HepG2 (cell line): Measurements from ENCODE around the gene BDNF.

ENCODE experiments used
- AGO1 ChIP-seq: fragments of 200-400 bp; formaldehyde crosslinking; IDR thresholded peaks from 2 replicates; pipeline ENCODE4 v1.6.1; 2017; ENCODE audit warnings: mild to moderate bottlenecking, low read depth, low read length, moderate library complexity; ENCODE audit not compliant: poor library complexity, severe bottlenecking
- ATF2 ChIP-seq: sonication (generic); formaldehyde crosslinking; IDR thresholded peaks from 2 replicates; pipeline ENCODE4 v1.4.0; 2020; ENCODE audit warnings: missing genetic modification reagents
- FOXO1 ChIP-seq: sonication (generic); formaldehyde crosslinking; IDR thresholded peaks from 2 replicates; pipeline ENCODE4 v1.4.0; 2020; ENCODE audit warnings: missing genetic modification reagents
- KLF6 ChIP-seq: IDR thresholded peaks from 2 replicates; pipeline ENCODE4 v1.8.0; 2016; ENCODE audit warnings: missing biosample characterization, missing genetic modification reagents
- SOX6 ChIP-seq, 2 experiments: fragments of 450-650 bp in 1 of 2; sonication (generic) in 1 of 2; formaldehyde crosslinking in 1 of 2; IDR thresholded peaks; 2 replicates each; pipeline versions ENCODE4 v1.4.0 to v1.6.1; 2017 to 2020; ENCODE audit warnings: antibody characterized with exemption in 1 of 2, mild to moderate bottlenecking in 1 of 2, missing genetic modification reagents in 1 of 2
- TF ChIP-seq, protein P1 (sequence below): sonication (generic); formaldehyde crosslinking; IDR thresholded peaks from 2 replicates; pipeline ENCODE4 v1.5.1; 2020; ENCODE audit warnings: mild to moderate bottlenecking, missing genetic modification reagents
- TF ChIP-seq, protein P2 (sequence below): sonication (generic); formaldehyde crosslinking; IDR thresholded peaks from 2 replicates; pipeline ENCODE4 v1.5.0; 2020; ENCODE audit warnings: mild to moderate bottlenecking, missing genetic modification reagents
- TF ChIP-seq, protein P3 (sequence below): sonication (generic); formaldehyde crosslinking; IDR thresholded peaks from 2 replicates; pipeline ENCODE4 v1.5.0; 2020; ENCODE audit warnings: mild to moderate bottlenecking, missing genetic modification reagents, moderate library complexity

- no peak for TF ChIP-seq FOXO1
- TF ChIP-seq KLF6 (CRISPR knock-in tag): no peak
- no peak for TF ChIP-seq ATF2 (CRISPR knock-in tag)
- TF ChIP-seq, protein P1, sequence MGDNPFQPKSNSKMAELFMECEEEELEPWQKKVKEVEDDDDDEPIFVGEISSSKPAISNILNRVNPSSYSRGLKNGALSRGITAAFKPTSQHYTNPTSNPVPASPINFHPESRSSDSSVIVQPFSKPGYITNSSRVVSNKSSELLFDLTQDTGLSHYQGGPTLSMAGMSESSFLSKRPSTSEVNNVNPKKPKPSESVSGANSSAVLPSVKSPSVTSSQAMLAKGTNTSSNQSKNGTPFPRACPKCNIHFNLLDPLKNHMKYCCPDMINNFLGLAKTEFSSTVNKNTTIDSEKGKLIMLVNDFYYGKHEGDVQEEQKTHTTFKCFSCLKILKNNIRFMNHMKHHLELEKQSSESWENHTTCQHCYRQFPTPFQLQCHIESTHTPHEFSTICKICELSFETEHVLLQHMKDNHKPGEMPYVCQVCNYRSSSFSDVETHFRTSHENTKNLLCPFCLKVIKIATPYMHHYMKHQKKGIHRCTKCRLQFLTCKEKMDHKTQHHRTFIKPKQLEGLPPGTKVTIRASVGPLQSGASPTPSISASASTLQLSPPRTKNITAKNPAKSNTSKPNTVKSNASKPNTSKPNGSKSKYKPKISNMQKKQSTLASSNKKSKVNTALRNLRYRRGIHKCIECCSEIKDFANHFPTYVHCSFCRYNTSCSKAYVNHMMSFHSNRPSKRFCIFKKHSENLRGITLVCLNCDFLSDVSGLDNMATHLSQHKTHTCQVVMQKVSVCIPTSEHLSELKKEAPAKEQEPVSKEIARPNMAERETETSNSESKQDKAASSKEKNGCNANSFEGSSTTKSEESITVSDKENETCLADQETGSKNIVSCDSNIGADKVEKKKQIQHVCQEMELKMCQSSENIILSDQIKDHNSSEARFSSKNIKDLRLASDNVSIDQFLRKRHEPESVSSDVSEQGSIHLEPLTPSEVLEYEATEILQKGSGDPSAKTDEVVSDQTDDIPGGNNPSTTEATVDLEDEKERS (CRISPR knock-in tag): no peak
- TF ChIP-seq SOX6 (IDR thresholded peaks at IDR 0.05): no peak
- TF ChIP-seq SOX6 (CRISPR knock-in tag; IDR thresholded peaks at IDR 0.05): no peak
- TF ChIP-seq, protein P2, sequence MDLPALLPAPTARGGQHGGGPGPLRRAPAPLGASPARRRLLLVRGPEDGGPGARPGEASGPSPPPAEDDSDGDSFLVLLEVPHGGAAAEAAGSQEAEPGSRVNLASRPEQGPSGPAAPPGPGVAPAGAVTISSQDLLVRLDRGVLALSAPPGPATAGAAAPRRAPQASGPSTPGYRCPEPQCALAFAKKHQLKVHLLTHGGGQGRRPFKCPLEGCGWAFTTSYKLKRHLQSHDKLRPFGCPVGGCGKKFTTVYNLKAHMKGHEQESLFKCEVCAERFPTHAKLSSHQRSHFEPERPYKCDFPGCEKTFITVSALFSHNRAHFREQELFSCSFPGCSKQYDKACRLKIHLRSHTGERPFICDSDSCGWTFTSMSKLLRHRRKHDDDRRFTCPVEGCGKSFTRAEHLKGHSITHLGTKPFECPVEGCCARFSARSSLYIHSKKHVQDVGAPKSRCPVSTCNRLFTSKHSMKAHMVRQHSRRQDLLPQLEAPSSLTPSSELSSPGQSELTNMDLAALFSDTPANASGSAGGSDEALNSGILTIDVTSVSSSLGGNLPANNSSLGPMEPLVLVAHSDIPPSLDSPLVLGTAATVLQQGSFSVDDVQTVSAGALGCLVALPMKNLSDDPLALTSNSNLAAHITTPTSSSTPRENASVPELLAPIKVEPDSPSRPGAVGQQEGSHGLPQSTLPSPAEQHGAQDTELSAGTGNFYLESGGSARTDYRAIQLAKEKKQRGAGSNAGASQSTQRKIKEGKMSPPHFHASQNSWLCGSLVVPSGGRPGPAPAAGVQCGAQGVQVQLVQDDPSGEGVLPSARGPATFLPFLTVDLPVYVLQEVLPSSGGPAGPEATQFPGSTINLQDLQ (CRISPR knock-in tag): no peak
- no peak for TF ChIP-seq AGO1
- TF ChIP-seq, protein P3, sequence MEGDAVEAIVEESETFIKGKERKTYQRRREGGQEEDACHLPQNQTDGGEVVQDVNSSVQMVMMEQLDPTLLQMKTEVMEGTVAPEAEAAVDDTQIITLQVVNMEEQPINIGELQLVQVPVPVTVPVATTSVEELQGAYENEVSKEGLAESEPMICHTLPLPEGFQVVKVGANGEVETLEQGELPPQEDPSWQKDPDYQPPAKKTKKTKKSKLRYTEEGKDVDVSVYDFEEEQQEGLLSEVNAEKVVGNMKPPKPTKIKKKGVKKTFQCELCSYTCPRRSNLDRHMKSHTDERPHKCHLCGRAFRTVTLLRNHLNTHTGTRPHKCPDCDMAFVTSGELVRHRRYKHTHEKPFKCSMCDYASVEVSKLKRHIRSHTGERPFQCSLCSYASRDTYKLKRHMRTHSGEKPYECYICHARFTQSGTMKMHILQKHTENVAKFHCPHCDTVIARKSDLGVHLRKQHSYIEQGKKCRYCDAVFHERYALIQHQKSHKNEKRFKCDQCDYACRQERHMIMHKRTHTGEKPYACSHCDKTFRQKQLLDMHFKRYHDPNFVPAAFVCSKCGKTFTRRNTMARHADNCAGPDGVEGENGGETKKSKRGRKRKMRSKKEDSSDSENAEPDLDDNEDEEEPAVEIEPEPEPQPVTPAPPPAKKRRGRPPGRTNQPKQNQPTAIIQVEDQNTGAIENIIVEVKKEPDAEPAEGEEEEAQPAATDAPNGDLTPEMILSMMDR: no peak
Observed at GRCh38 chr11:27649800-27650199, 50.5 kb downstream of the BDNF start.
